Activated CD4-positive, alpha-beta T cell treated with anti-CD3 and anti-CD28 coated beads for 24 hours (primary cell): ENCODE results near the gene MOCOS.

Source experiments
- DNase-seq, 2 donors: peaks; one replicate each; pipeline ENCODE4 v3.0.0-alpha.2; 2020; ENCODE audit warnings: low read depth in 2 of 2

The MOCOS gene

GRCh38 chr18:36179562-36180355, 7.5 kb upstream of the MOCOS start:
- DNase-seq: no peak

GRCh38 chr18:36181441-36181840, 5.9 kb upstream of the MOCOS start:
- no peak for DNase-seq

GRCh38 chr18:36181898-36182506, 5.3 kb upstream of the MOCOS start:
- DNase-seq: no peak

GRCh38 chr18:36183033-36183432, 4.3 kb upstream of the MOCOS start:
- DNase-seq: no peak

GRCh38 chr18:36183987-36184386, 3.3 kb upstream of the MOCOS start:
- DNase-seq: no peak

GRCh38 chr18:36185157-36185556, 2.1 kb upstream of the MOCOS start:
- no peak for DNase-seq

GRCh38 chr18:36185901-36186460, 1.3 kb upstream of the MOCOS start:
- no peak for DNase-seq

- peak in 1 of 2 donors; percentile 20 for DNase-seq
Measured at GRCh38 chr18:36186461-36187192, 670 bp upstream of the MOCOS start.

- no peak for DNase-seq
Measured at GRCh38 chr18:36187826-36188721, 777 bp downstream of the MOCOS start.

- DNase-seq: no peak
Measured at GRCh38 chr18:36188916-36189315, 1.6 kb downstream of the MOCOS start.

- no peak for DNase-seq
Measured at GRCh38 chr18:36189486-36189885, 2.2 kb downstream of the MOCOS start.

GRCh38 chr18:36191286-36191685, 4.0 kb downstream of the MOCOS start:
- no peak for DNase-seq

GRCh38 chr18:36191711-36192110, 4.4 kb downstream of the MOCOS start:
- DNase-seq: no peak

GRCh38 chr18:36194600-36195315, 7.5 kb downstream of the MOCOS start:
- DNase-seq: no peak

GRCh38 chr18:36195427-36196122, 8.3 kb downstream of the MOCOS start:
- DNase-seq: no peak

- DNase-seq: no peak
Measured at GRCh38 chr18:36196238-36196995, 9.1 kb downstream of the MOCOS start.

- no peak for DNase-seq
Measured at GRCh38 chr18:36197511-36198166, 10.3 kb downstream of the MOCOS start.

GRCh38 chr18:36199691-36200295, 12.5 kb downstream of the MOCOS start:
- DNase-seq: no peak
